GM19468 (cell line): ENCODE data around the gene RBM39.
A peak's percentile ranks its signal among the peaks of the same experiment; 100 is the strongest.
"Not testable (repeated sequence)": the region's sequence is repeated elsewhere in the genome, so short reads cannot be mapped to it uniquely, and the experiment has no call there.

Experiments used
- ATAC-seq: cut with Tn5 transposase; IDR thresholded peaks from one replicate; pipeline ENCODE4 v1.9.1; 2021; ENCODE audit warnings: mild to moderate bottlenecking, moderate library complexity, moderate number of reproducible peaks; ENCODE audit not compliant: unreplicated experiment; ENCODE audit errors: extremely low read depth

The RBM39 gene

GRCh38 chr20:35710884-35711587 is 31.0 kb downstream of the RBM39 start:
- no peak for ATAC-seq

DNA sequence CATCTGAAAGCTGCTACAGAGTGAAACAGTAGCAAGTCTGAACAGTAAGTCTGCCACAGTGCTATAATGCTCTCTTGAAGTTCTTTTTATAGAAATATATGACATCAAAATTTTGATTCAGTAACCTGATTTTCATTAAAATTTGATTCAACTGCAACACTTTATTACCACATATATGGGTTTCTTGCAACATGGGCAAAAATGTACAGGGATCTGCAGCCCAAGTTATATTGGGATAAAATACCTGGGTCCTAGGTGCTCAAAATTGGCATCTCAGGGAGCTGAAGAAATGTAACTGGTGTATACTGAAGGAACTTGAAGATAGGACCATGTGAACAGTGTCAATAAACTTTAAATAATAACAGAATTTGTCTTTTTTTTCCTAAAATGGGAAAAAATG is 32.0 kb downstream of the RBM39 start:
- ATAC-seq, result no peak

GRCh38 chr20:35709259-35709658 is 32.8 kb downstream of the RBM39 start:
- ATAC-seq, result no peak

DNA sequence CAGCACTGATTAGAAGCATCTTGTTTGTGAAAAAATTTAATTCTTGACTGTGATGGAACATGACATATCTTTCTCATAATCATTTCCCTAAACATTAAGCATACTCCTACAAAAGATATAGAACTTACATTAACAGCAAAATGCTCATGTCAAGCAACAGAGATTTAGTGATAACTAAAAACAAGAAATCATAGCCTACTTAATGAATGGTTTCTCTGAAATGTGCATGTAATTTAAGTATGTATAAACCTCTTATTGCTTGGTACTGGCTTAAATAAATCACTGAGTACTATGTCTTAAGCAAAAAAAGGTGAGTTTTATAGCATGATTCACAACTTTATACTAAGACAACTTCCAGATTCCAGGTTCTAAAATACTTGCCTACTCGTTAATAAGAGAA is 33.6 kb downstream of the RBM39 start:
- no peak for ATAC-seq

DNA sequence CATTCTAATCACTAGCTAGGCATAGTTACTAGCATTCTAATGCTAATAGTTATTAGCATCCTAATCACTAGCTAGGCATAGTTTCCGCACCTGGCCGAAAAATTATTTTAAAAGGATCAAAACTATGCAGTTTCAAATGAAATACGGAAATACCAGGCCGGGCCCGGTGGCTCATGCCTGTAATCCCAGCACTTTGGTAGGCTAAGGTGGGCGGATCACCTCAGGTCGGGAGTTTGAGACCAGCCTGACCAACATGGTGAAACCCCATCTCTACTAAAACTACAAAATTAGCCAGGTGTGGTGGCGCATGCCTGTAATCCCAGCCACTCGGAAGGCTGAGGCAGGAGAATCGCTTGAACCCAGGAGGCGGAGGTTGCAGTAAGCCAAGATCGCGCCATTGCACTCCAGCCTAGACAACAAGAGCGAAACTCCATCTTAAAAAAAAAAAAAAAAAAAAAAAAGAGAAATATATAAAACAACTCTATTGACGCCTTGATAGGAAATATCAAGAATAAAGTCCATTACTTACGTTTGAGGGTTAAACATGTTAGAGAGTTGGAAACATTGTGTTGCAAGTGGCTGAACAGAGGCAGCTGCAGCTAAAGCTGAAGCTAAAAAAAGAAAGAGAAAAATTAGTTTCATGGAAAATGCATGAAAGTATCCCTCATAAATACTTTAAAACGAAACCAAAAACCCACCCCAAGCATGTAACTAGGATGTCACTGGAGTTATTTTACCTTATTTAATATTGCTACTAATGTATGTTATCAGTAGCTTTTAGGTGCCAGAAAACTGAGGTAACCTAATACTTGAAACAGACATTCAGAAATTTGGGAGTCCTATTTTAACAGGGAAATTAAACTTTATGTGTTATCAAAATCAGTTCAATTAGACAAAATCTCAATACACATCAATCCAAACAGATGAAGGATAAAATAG is 35.2 kb downstream of the RBM39 start:
- ATAC-seq, result not testable (repeated sequence)

DNA sequence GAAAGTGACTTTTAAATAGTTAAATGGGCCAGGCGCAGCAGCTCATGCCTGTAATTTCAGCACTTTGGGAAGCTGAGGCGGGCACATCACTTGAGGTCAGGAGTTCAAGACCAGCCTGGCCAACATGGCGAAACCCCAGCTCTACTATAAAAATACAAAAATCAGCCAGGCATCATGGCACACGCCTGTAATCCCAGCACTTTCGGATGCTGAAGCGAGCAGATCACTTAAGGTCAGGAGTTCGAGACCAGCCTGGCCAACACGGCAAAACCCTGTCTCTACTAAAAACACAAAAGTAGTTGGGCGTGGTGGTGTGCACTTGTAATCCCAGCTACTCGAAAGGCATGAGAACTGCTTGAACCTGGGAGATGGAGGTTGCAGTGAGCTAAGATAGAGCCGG is 36.2 kb downstream of the RBM39 start:
- ATAC-seq, result not testable (repeated sequence)

- no peak for ATAC-seq
These were observed 37.4 kb downstream of the RBM39 start for GRCh38 chr20:35704514-35705261.

- ATAC-seq, result no peak
These were observed 39.0 kb downstream of the RBM39 start for GRCh38 chr20:35702824-35703695.

- ATAC-seq, result no peak
These were observed 39.8 kb downstream of the RBM39 start for GRCh38 chr20:35702051-35702823.

- ATAC-seq, result no peak
These were observed 41.4 kb downstream of the RBM39 start for GRCh38 chr20:35700625-35701148.

GRCh38 chr20:35699957-35700624 is 42.0 kb downstream of the RBM39 start:
- ATAC-seq, result no peak

GRCh38 chr20:35699127-35699956 is 42.7 kb downstream of the RBM39 start, which contains the start of the genes NFS1 and ROMO1:
Gene NFS1, minus strand, starts transcription at chr20:35699352. Its CDS starts 64 bp downstream, at chr20:35699288.
Gene ROMO1, plus strand, starts transcription at chr20:35699405. Its CDS starts 228 bp downstream, at chr20:35699633.
- ATAC-seq, result peak; percentile 68

DNA sequence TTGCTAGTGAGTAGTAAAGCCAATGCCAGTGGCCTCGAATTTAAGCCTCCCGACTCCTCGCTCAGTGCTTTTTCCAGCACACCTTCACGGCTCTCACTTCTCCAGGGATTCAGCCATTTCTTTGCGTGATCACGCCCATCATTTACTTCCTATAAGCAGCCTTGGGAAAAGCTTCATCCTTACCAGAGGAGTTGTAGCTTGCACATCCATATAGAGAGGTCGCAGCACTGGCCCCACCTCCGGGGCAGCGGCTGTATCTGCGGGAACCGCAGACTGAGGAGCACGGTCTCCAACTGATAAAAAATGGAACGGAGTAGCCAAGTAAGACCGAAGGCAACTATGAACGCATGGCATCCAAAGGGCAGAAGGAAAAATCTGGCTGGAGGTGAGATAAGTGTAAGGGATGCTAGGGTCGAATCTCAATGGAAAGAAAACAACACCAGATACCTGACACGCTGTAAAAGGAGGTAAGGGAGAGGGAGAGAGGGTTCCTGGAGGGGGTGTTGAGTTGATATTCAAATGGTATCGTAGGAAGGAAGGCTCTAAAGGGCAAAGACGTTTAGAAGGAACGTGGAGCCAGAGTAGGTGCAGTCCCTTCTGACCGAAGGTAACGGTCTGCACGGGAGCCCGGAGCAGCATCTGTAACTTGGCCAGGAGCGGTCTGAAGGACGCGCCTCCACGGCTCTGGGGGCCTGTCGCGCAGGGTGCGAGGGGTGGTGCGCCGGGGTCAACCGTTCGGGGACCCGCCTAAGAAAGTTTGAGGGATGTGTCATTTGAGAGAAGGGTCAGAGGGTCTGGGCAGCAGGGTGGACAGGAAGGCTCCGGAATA is 43.5 kb downstream of the RBM39 start:
- ATAC-seq, result no peak

GRCh38 chr20:35697696-35698297 is 44.3 kb downstream of the RBM39 start:
- no peak for ATAC-seq

DNA sequence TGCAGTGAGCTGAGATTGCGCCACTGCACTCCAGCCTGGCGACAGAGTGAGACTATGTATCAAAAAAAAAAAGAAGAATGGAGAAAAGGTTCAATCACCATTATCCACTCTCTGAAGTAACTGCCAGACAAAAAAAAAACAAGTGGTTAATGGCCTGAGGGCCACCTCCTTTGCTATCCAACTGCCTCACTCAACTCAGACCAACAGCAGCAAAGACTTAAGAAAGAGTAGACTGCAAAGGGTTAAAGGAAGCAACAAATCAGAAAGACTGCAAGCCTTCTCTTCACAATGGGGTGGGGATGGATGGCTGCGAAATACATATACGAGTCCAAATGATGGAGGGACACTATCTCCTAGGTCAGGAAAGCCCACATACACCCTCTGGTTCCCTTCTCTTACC is 46.1 kb downstream of the RBM39 start:
- ATAC-seq, result no peak

DNA sequence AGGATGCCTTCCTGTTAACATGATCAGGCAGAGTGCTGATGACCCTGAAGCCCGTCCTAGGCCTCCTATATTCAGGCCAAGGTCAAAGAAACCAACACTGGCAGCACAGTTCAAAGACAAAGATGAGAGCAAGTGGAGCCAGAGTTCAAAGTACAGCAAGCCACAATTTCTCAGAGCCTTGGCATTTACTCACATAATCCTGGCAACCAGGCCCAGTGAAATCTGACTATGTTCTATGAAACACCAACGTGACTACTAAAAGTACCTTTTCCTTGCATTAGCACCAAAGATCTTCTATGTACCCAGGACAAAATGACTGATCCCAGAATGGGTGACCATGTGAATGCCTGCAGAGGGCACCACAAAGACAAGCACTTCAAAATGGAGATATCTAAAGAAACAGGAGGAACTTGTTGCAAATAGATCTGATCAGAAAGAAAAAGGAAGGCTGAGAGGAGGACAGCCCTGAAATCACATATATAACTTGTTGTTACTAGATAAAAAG is 46.8 kb downstream of the RBM39 start:
- ATAC-seq, result no peak
